Measurements from ENCODE around the gene UBQLNL. TPM values are rescaled to one million over a fixed set of nuclear protein-coding genes. Genes with fewer than 3 reads are reported as not detected.
A peak's percentile ranks its signal among the peaks of the same experiment; 100 is the strongest.

The UBQLNL gene
- total RNA-seq, 2 experiments from 2014 or later: 0.17 TPM; not detected in 1

- Mint-ChIP-seq H3K27me3 (peaks cover 1% of the 10 kb centered on the region), H3K9me3 (no peaks in the 10 kb centered on the region), H3K4me3 (no peak overlapping the region), H3K36me3 (no peaks in the 10 kb centered on the region), H3K4me1 (ENCODE audit: low read depth) (no peaks in the 10 kb centered on the region), H3K27ac (no peak overlapping the region)
- no peak for DNase-seq
- POLR2A ChIA-PET: no interaction called here
- intact Hi-C loops (cut with micrococcal nuclease): no loop called here
- CTCF ChIA-PET: no interaction called here
Measured at GRCh38 chr11:5504403-5504921, 12.0 kb downstream of the UBQLNL start.

- CTCF ChIA-PET: no interaction called here
Measured at GRCh38 chr11:5500393-5500801, 16.1 kb downstream of the UBQLNL start.

GRCh38 chr11:5499671-5500070 is 16.8 kb downstream of the UBQLNL start:
- intact Hi-C loops (cut with micrococcal nuclease): no loop called here
- Mint-ChIP-seq H3K4me1 (ENCODE audit: low read depth) (no peaks in the 10 kb centered on the region), H3K27me3 (peaks cover 1% of the 10 kb centered on the region), H3K36me3 (no peaks in the 10 kb centered on the region), H3K27ac (no peak overlapping the region), H3K4me3 (no peak overlapping the region), H3K9me3 (no peaks in the 10 kb centered on the region)
- POLR2A ChIA-PET: no interaction called here
- no peak for DNase-seq
- CTCF ChIA-PET: no interaction called here

More at GRCh38 chr11:5500393-5500801, 16.1 kb downstream of the UBQLNL start:
- no peak overlapping the region for H3K27ac Mint-ChIP-seq
- no peaks in the 10 kb centered on the region for H3K4me1 Mint-ChIP-seq (ENCODE audit: low read depth)
- no peak for DNase-seq
- H3K36me3 Mint-ChIP-seq: no peaks in the 10 kb centered on the region
- H3K27me3 Mint-ChIP-seq: peaks cover 1% of the 10 kb centered on the region
- intact Hi-C loops (cut with micrococcal nuclease): no loop called here
- H3K4me3 Mint-ChIP-seq: no peak overlapping the region
- H3K9me3 Mint-ChIP-seq: no peaks in the 10 kb centered on the region
- POLR2A ChIA-PET: no interaction called here

- no peak for DNase-seq
- CTCF ChIA-PET: no interaction called here
- Mint-ChIP-seq H3K27me3 (peaks cover 9% of the 10 kb centered on the region), H3K36me3 (no peaks in the 10 kb centered on the region), H3K27ac (no peak overlapping the region), H3K4me1 (ENCODE audit: low read depth) (no peaks in the 10 kb centered on the region), H3K4me3 (no peak overlapping the region), H3K9me3 (no peaks in the 10 kb centered on the region)
- intact Hi-C loops (cut with micrococcal nuclease): no loop called here
- POLR2A ChIA-PET: no interaction called here
Measured at GRCh38 chr11:5489576-5490357, 26.7 kb downstream of the UBQLNL start.

GRCh38 chr11:5488798-5489399 is 27.6 kb downstream of the UBQLNL start:
- ChIA-PET POLR2A (no interaction called here), CTCF (no interaction called here)
- no peak for DNase-seq
- Mint-ChIP-seq H3K4me3 (no peak overlapping the region), H3K4me1 (ENCODE audit: low read depth) (no peaks in the 10 kb centered on the region), H3K27ac (no peak overlapping the region), H3K9me3 (no peaks in the 10 kb centered on the region), H3K27me3 (peaks cover 8% of the 10 kb centered on the region), H3K36me3 (no peaks in the 10 kb centered on the region)
- intact Hi-C loops (cut with micrococcal nuclease): no loop called here

GRCh38 chr11:5488385-5488784 is 28.1 kb downstream of the UBQLNL start, which contains the start of gene OR52D1:
Gene OR52D1 (plus strand): TSS chr11:5488685. CDS start chr11:5488707, 22 bp downstream.
- Mint-ChIP-seq H3K27ac (no peak within 1 kb of the TSS), H3K9me3 (no peaks in the 10 kb centered on the region), H3K4me1 (ENCODE audit: low read depth) (no peaks in the 10 kb centered on the region)

GRCh38 chr11:5486421-5486820 is 30.1 kb downstream of the UBQLNL start:
- peak; percentile 18 for DNase-seq
- CTCF ChIA-PET: no interaction called here
- H3K27ac Mint-ChIP-seq: no peak overlapping the region

More at GRCh38 chr11:5488385-5488784, 28.1 kb downstream of the UBQLNL start, which contains the start of gene OR52D1:
- ChIA-PET POLR2A (no interaction called here), CTCF (no interaction called here)
- Mint-ChIP-seq H3K4me3 (no peak within 1 kb of the TSS), H3K36me3 (no peaks in the 10 kb centered on the region), H3K27me3 (peaks cover 11% of the 10 kb centered on the region)
- intact Hi-C loops (cut with micrococcal nuclease): no loop called here
- DNase-seq: no peak

GRCh38 chr11:5486003-5486402 is 30.5 kb downstream of the UBQLNL start:
- no peaks in the 10 kb centered on the region for H3K36me3 Mint-ChIP-seq
- DNase-seq: no peak
- no peaks in the 10 kb centered on the region for H3K9me3 Mint-ChIP-seq
- H3K4me1 Mint-ChIP-seq (ENCODE audit: low read depth): no peaks in the 10 kb centered on the region
- POLR2A ChIA-PET: no interaction called here
- CTCF ChIA-PET: no interaction called here
- peaks cover 7% of the 10 kb centered on the region for H3K27me3 Mint-ChIP-seq
- intact Hi-C loops (cut with micrococcal nuclease): no loop called here
- H3K27ac Mint-ChIP-seq: no peak overlapping the region
- H3K4me3 Mint-ChIP-seq: no peak overlapping the region

More at GRCh38 chr11:5486421-5486820, 30.1 kb downstream of the UBQLNL start:
- Mint-ChIP-seq H3K27me3 (peaks cover 11% of the 10 kb centered on the region), H3K9me3 (no peaks in the 10 kb centered on the region), H3K36me3 (no peaks in the 10 kb centered on the region), H3K4me1 (ENCODE audit: low read depth) (no peaks in the 10 kb centered on the region), H3K4me3 (no peak overlapping the region)
- POLR2A ChIA-PET: no interaction called here
- intact Hi-C loops (cut with micrococcal nuclease): no loop called here

- peak; percentile 42 for DNase-seq
- POLR2A ChIA-PET: no interaction called here
- Mint-ChIP-seq H3K27ac (no peak overlapping the region), H3K4me3 (no peak overlapping the region), H3K9me3 (no peaks in the 10 kb centered on the region), H3K27me3 (peaks cover 21% of the 10 kb centered on the region), H3K4me1 (ENCODE audit: low read depth) (no peaks in the 10 kb centered on the region), H3K36me3 (no peaks in the 10 kb centered on the region)
- intact Hi-C loops (cut with micrococcal nuclease): loop anchor here (1.0 to 2.0 kb wide), 4 partner anchors 236 to 876 kb away; partner anchors contain the start of gene OR52N2
- CTCF ChIA-PET: interaction anchor here (0.6 to 2.2 kb wide), 13 partner anchors 17 to 998 kb away, joined by 3 to 18 read pairs (median 5); partner anchors contain the start of genes OR52N2, TRIM3 and TRIM5
Measured at GRCh38 chr11:5476186-5476819, 40.2 kb downstream of the UBQLNL start.

GRCh38 chr11:5473921-5474320 is 42.6 kb downstream of the UBQLNL start:
- Mint-ChIP-seq H3K36me3 (no peaks in the 10 kb centered on the region), H3K9me3 (no peaks in the 10 kb centered on the region), H3K27me3 (peaks cover 28% of the 10 kb centered on the region), H3K27ac (no peak overlapping the region), H3K4me1 (ENCODE audit: low read depth) (no peaks in the 10 kb centered on the region), H3K4me3 (no peak overlapping the region)
- intact Hi-C loops (cut with micrococcal nuclease): no loop called here
- no peak for DNase-seq
- POLR2A ChIA-PET: no interaction called here
- CTCF ChIA-PET: no interaction called here

GRCh38 chr11:5467527-5467926 is 49.0 kb downstream of the UBQLNL start:
- Mint-ChIP-seq H3K4me3 (no peak overlapping the region), H3K27ac (no peak overlapping the region), H3K4me1 (ENCODE audit: low read depth) (no peaks in the 10 kb centered on the region), H3K27me3 (peaks cover 17% of the 10 kb centered on the region), H3K36me3 (no peaks in the 10 kb centered on the region), H3K9me3 (no peaks in the 10 kb centered on the region)
- ChIA-PET CTCF (interaction anchor here (1.2 kb wide), 1 partner anchor 243 kb away, joined by 3 read pairs; no protein-coding TSS in a partner anchor), POLR2A (no interaction called here)
- no peak for DNase-seq
- intact Hi-C loops (cut with micrococcal nuclease): no loop called here
